Breast epithelium (tissue), 3 donors: ENCODE measurements around the gene ATP1A2.

Source experiments
- CTCF ChIP-seq, 3 donors: fragments of 450-650 bp; IDR thresholded peaks; one replicate each; pipeline ENCODE4 v1.5.1; 2016 to 2017; ENCODE audit warnings: antibody characterized with exemption in 3 of 3, mild to moderate bottlenecking in 3 of 3, moderate library complexity in 3 of 3
- POLR2A ChIP-seq: fragments of 450-650 bp; IDR thresholded peaks from one replicate; pipeline ENCODE4 v1.6.1; 2016; ENCODE audit warnings: antibody characterized with exemption, mild to moderate bottlenecking, moderate library complexity

- TF ChIP-seq CTCF (IDR thresholded peaks at IDR 0.05) (no peak), POLR2A (no peak)
Observed at GRCh38 chr1:160191756-160192155, 76.2 kb downstream of the ATP1A2 start.
